Esophagus squamous epithelium (tissue), 5 donors: ENCODE measurements around the gene GTF3A. TPM values are rescaled to one million over a fixed set of nuclear protein-coding genes. Genes with fewer than 3 reads are reported as not detected.

Experiments
- DNase-seq: peaks from one replicate; lab custom pipeline; 2025; lab: John Stamatoyannopoulos, UW
- H3K27ac ChIP-seq, 4 donors: fragments of 200-600 bp; sonication (generic); one replicate each; pipeline ENCODE4 v1.5.1; 2016 to 2019; ENCODE audit warnings: mild to moderate bottlenecking in 1 of 4
- H3K27me3 ChIP-seq, 4 donors: fragments of 200-600 bp; sonication (generic); 1 replicate in 3 of 4; 2 replicates in 1 of 4; pipeline versions ENCODE4 v1.5.1 to v1.6.0; 2017 to 2021; ENCODE audit warnings: antibody characterized with exemption in 1 of 4
- H3K36me3 ChIP-seq, 3 donors: fragments of 200-600 bp; sonication (generic); one replicate each; pipeline ENCODE4 v1.5.1; 2016 to 2019
- H3K4me1 ChIP-seq, 3 donors: fragments of 200-600 bp; sonication (generic); one replicate each; pipeline ENCODE4 v1.5.1; 2017 to 2019
- H3K4me3 ChIP-seq, 4 donors: fragments of 200-600 bp; sonication (generic); 1 replicate in 3 of 4; 2 replicates in 1 of 4; pipeline ENCODE4 v1.5.1; 2016 to 2019; ENCODE audit warnings: mild to moderate bottlenecking in 2 of 4, moderate library complexity in 1 of 4
- H3K9me3 ChIP-seq, 3 donors: fragments of 200-600 bp; sonication (generic); one replicate each; pipeline ENCODE4 v1.5.1; 2016 to 2019
- CTCF ChIP-seq, 6 experiments: fragments of 450-650 bp in 4 of 6; fragments of 200-600 bp in 2 of 6; sonication (generic) in 2 of 6; IDR thresholded peaks; one replicate each; pipeline ENCODE4 v1.5.1; 2016 to 2019; ENCODE audit warnings: antibody characterized with exemption in 6 of 6, mild to moderate bottlenecking in 4 of 6, moderate library complexity in 4 of 6
- POLR2A ChIP-seq, 4 donors: fragments of 450-650 bp; IDR thresholded peaks; one replicate each; pipeline ENCODE4 v1.6.1; 2017; ENCODE audit warnings: antibody characterized with exemption in 4 of 4, mild to moderate bottlenecking in 4 of 4, moderate library complexity in 3 of 4
- WGBS, 2 donors: methylation state at CpG; one replicate each; pipeline ENCODE4 v1.1.5; 2018; 5-methylcytosine and 5-hydroxymethylcytosine counted together
- intact Hi-C: fragments of 100-400 bp; cut with DNase I; formaldehyde crosslinking; loops from one replicate; pipeline ENCODE4 v1.15.0; 2022
- total RNA-seq, 4 donors: library from RNA; depleted of rRNA; stranded (reverse); fragments of >200 nt; gene quantifications; one replicate each; pipeline ENCODE4 v1.1.0, GENCODE V29; 2016
- donor health status: DM: yes; HTN: yes; CAD: no.

GTF3A gene
- total RNA-seq, 4 donors from 2014 or later, result 76.4 to 113 (median 86.5) TPM

GRCh38 chr13:27440408-27440807, 16.0 kb downstream of the GTF3A start:
- H3K4me3 ChIP-seq, result no peak overlapping the region
- no peak for TF ChIP-seq CTCF (IDR thresholded peaks at IDR 0.05)
- TF ChIP-seq POLR2A (IDR thresholded peaks at IDR 0.05), result no peak
- intact Hi-C loops, result no loop called here
- no peaks in the 10 kb centered on the region for H3K9me3 ChIP-seq
- peaks cover 0 to 19% (median 0%) of the 10 kb centered on the region in 3 donors for H3K4me1 ChIP-seq
- no peaks in the 10 kb centered on the region for H3K27me3 ChIP-seq
- WGBS, 2 donors, result 76 to 77% methylated on average over 1 of the region's 1 CpG
- no peak overlapping the region for H3K27ac ChIP-seq
- peaks cover 0 to 82% (median 3%) of the 10 kb centered on the region in 3 donors for H3K36me3 ChIP-seq
- DNase-seq, result no peak

- peaks cover 0 to 28% (median 0%) of the 10 kb centered on the region in 3 donors for H3K4me1 ChIP-seq
- DNase-seq, result no peak
- no peaks in the 10 kb centered on the region for H3K9me3 ChIP-seq
- H3K4me3 ChIP-seq, result no peak overlapping the region
- no peaks in the 10 kb centered on the region for H3K27me3 ChIP-seq
- intact Hi-C loops, result no loop called here
- H3K27ac ChIP-seq, result peak overlapping the region in 1 of 4 donors; percentile 33
- 63 to 70% methylated on average over 15 of the region's 15 CpGs for WGBS, 2 donors
- H3K36me3 ChIP-seq, result peaks cover 0 to 73% (median 0%) of the 10 kb centered on the region in 3 donors
- TF ChIP-seq POLR2A (IDR thresholded peaks at IDR 0.05), result no peak
- no peak for TF ChIP-seq CTCF (IDR thresholded peaks at IDR 0.05)
Measured at GRCh38 chr13:27442071-27442647, 17.7 kb downstream of the GTF3A start.

GRCh38 chr13:27442797-27443196, 18.4 kb downstream of the GTF3A start:
- Histone ChIP-seq H3K9me3 (no peaks in the 10 kb centered on the region), H3K27me3 (no peaks in the 10 kb centered on the region), H3K36me3 (peaks cover 0 to 67% (median 0%) of the 10 kb centered on the region in 3 donors), H3K27ac (peak overlapping the region in 1 of 4 donors; percentile 33), H3K4me3 (no peak overlapping the region), H3K4me1 (peaks cover 0 to 32% (median 0%) of the 10 kb centered on the region in 3 donors)
- 77 to 93% methylated on average over 6 to 7 of the region's 7 CpGs for WGBS, 2 donors
- intact Hi-C loops, result no loop called here
- no peak for TF ChIP-seq POLR2A (IDR thresholded peaks at IDR 0.05)
- no peak for DNase-seq

- DNase-seq, result no peak
- intact Hi-C loops, result no loop called here
- H3K27me3 ChIP-seq, result no peaks in the 10 kb centered on the region
- peaks cover 8 to 54% (median 15%) of the 10 kb centered on the region in 3 donors for H3K4me1 ChIP-seq
- H3K27ac ChIP-seq, result peak overlapping the region in 3 of 4 donors; percentile 30 to 51 (median 49)
- TF ChIP-seq CTCF (IDR thresholded peaks at IDR 0.05) (no peak), POLR2A (IDR thresholded peaks at IDR 0.05) (no peak)
- no peak overlapping the region for H3K4me3 ChIP-seq
- 48 to 61% methylated on average over 7 of the region's 7 CpGs for WGBS, 2 donors
- no peaks in the 10 kb centered on the region for H3K9me3 ChIP-seq
- H3K36me3 ChIP-seq, result peaks cover 0 to 26% (median 0%) of the 10 kb centered on the region in 3 donors
Measured at GRCh38 chr13:27446986-27447583, 22.7 kb downstream of the GTF3A start.

GRCh38 chr13:27448308-27448707, 23.9 kb downstream of the GTF3A start:
- intact Hi-C loops, result no loop called here
- Histone ChIP-seq H3K4me3 (no peak overlapping the region), H3K9me3 (no peaks in the 10 kb centered on the region), H3K36me3 (peaks cover 0 to 14% (median 0%) of the 10 kb centered on the region in 3 donors), H3K4me1 (peaks cover 8 to 48% (median 15%) of the 10 kb centered on the region in 3 donors), H3K27me3 (no peaks in the 10 kb centered on the region), H3K27ac (peak overlapping the region in 3 of 4 donors; percentile 2 to 100 (median 27))
- WGBS, 2 donors, result 79 to 80% methylated on average over 4 of the region's 4 CpGs
- DNase-seq, result no peak
- no peak for TF ChIP-seq POLR2A (IDR thresholded peaks at IDR 0.05)
- no peak for TF ChIP-seq CTCF (IDR thresholded peaks at IDR 0.05)
